NCI-H226 (cell line): Measurements from ENCODE around the gene ORAI2.
"Not testable (repeated sequence)": the region's sequence is repeated elsewhere in the genome, so short reads cannot be mapped to it uniquely, and the experiment has no call there.

Experiments used
- DNase-seq: peaks from one replicate; pipeline ENCODE4 v3.0.0-alpha.2; 2015

ORAI2 gene

DNA sequence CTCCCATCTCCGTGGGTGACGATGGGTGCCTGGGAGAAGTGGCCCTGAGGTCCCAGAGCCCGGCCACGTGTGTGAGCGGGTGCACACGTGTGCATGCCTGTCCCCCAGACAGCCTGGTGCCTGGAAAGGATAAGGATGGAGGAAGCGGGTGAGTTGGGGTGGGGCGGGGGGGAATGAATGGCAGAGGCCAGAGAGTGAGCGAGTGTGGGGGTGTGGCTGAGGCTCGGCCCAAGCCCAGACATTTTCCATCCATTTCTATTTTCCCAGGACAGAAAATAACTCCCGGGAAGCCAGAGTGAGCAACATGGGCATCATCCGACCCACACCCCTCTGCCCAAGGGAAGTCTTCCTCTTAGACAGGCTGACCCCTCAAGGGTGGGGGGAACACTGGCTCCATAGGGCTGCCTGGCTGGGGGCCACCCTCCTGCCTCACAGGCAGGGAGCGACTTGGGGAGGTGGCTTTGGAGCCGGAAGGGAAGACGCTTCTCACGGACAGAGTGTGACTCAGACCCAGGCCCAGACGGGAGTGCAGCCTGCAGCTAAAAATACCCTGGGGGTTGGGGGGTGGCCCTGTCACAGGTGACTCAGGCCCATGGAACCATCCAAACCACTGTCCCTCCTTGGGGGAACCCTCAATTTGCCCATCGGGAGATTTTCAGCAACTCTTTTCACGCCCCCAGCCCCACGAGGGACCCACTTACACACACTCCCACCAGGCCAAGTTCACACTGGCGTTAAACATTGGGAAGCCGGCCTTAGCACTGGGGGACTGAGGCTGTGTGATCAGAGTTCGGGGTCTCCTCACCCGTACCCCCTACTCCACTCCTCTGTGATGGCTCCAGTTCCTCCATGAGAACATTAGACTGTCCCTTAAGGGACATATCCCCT, 72.2 kb downstream of the ORAI2 start:
- not testable (repeated sequence) for DNase-seq
